Bronchial epithelial cell (primary cell): ENCODE results near the gene SCG3. TPM values are rescaled to one million over a fixed set of nuclear protein-coding genes. Genes with fewer than 3 reads are reported as not detected.

Experiments
- DNase-seq: peaks from one replicate; pipeline ENCODE4 v3.0.0-alpha.2; 2010; ENCODE audit warnings: low read depth
- FAIRE-seq: peaks from 2 replicates; lab custom pipeline; 2011; peaks lifted over from hg19 to GRCh38; lab: Jason Lieb, UNC
- H3K27me3 ChIP-seq: 2 replicates; pipeline ENCODE4 v1.5.1; 2011; ENCODE audit warnings: low read length; ENCODE audit not compliant: control insufficient read depth, insufficient read depth
- H3K36me3 ChIP-seq: 2 replicates; pipeline ENCODE4 v1.5.1; 2011; ENCODE audit warnings: low read length; ENCODE audit not compliant: control insufficient read depth, insufficient read depth
- H3K4me3 ChIP-seq: 2 replicates; pipeline ENCODE4 v1.5.1; 2011; ENCODE audit warnings: mild to moderate bottlenecking, low read depth, low read length, control low read depth
- total RNA-seq: library from RNA; depleted of rRNA; stranded (reverse); fragments of >200 nt; gene quantifications from 2 replicates; pipeline ENCODE4 v1.2.1, GENCODE V29; 2014
- TF ChIP-seq, protein P1 (sequence below): IDR thresholded peaks from 2 replicates; pipeline ENCODE4 v1.5.1; 2011; ENCODE audit warnings: mild to moderate bottlenecking, moderate library complexity, low read length, control low read depth, inconsistent platforms; ENCODE audit not compliant: insufficient read depth, severe bottlenecking

The SCG3 gene
- total RNA-seq, 1 donor from 2014 or later, result not detected

DNA sequence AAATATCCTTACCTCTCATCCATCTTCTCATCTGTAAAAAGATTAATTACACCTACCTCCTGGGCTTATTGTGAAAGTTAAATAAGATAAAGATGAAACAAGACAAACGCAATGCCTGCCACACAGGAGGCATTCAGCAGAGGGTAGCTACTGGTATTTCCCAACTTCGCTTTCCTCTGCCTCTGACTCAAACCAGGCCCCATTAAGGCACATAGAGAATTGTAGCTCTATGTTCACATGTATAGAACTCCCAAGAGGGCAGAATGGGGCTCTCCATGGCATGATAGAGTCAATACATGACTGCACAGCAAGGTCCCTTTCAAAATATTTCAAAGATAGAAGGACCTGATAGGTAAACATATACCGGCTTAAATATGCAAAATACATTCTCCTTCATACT lies 54.8 kb downstream of the SCG3 start:
- TF ChIP-seq, protein P1, sequence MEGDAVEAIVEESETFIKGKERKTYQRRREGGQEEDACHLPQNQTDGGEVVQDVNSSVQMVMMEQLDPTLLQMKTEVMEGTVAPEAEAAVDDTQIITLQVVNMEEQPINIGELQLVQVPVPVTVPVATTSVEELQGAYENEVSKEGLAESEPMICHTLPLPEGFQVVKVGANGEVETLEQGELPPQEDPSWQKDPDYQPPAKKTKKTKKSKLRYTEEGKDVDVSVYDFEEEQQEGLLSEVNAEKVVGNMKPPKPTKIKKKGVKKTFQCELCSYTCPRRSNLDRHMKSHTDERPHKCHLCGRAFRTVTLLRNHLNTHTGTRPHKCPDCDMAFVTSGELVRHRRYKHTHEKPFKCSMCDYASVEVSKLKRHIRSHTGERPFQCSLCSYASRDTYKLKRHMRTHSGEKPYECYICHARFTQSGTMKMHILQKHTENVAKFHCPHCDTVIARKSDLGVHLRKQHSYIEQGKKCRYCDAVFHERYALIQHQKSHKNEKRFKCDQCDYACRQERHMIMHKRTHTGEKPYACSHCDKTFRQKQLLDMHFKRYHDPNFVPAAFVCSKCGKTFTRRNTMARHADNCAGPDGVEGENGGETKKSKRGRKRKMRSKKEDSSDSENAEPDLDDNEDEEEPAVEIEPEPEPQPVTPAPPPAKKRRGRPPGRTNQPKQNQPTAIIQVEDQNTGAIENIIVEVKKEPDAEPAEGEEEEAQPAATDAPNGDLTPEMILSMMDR, result no peak
- H3K36me3 ChIP-seq, result no peaks in the 10 kb centered on the region
- DNase-seq, result peak; percentile 29
- no peak overlapping the region for H3K4me3 ChIP-seq
- no peaks in the 10 kb centered on the region for H3K27me3 ChIP-seq
- no peak for FAIRE-seq

DNA sequence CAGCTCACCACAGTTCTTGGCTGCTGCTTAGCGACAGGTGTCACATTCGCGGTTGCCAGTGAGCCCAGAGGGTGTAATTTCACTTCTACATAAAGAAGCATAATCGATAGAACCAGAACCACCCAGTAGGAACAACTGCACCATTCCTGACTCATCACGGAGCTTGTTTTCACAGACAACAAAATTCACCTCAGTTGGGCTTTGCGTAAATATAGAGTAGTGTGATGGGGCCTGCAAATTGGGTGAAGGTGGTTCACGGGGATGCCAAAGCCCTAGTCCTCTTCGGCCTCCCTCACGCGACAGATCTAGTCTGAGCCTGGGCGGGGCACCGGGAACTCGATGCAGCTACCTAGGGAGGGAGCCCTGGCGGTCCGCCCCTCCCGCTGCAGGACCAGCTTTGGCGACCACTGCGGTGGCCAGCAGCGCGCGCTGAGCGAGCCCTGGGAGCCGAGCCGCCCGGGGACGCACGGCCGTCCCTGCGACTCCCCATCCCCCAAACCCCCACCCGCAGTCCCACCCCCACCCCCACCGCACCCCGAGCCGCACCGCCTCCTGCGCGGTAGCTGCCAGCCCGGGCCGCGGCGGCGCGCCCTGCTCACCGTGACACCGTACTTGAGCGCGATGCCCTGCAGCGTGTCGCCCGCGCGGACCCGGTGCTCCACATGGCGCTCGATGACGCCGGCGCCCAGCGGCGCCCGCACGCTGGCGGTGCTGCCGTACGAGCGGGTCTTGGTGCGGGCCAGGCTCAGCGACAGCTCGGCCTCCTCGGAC lies 55.6 kb downstream of the SCG3 start:
- TF ChIP-seq, protein P1, result no peak
- DNase-seq (no peak), FAIRE-seq (no peak)
- Histone ChIP-seq H3K27me3 (no peaks in the 10 kb centered on the region), H3K36me3 (no peaks in the 10 kb centered on the region), H3K4me3 (peak overlapping the region; percentile 63)

DNA sequence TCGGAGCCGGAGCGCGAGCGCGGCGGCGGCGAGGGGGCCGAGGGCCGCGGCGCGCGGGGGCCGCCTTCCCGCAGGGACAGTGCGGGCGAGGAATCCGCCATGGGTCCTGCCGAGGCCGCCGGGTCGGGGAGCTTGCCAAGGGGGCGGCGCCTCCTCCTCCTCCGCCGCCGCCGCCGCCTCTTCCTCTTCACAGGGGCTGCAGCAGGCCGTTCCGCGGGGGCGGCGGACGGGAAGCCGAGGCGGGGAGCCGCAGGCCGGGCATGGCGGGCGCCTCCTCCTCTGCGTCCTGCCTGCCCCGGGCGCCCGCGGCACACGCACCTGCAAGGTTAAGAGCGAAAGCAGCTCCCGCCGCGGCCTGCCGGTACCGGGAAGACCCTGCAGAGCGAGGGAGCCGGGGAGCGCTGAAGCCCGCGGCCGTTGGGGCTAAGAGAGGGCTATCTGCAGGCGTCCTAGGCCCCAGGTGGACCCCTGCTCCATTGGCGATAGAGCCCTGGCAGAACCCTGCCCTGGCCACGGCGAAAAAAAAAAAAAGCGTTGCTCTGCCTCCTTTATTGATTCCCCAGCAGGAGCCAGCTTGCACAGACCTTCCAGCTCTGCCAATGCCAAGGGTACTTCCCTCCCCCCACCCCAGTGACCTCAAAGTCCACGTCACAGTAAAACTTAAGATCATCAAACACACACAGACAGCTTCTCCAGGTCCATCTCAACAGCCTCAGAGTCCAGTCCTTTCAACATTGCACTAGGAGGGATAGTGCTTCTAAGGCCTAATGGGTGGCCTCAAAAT lies 56.4 kb downstream of the SCG3 start, which contains the start of gene LYSMD2:
TSS of gene LYSMD2 (minus strand) at position 134 of the 784 bp plus-strand sequence. CDS start at position 101, 33 bp downstream.
- FAIRE-seq (no peak), DNase-seq (no peak)
- Histone ChIP-seq H3K36me3 (no peaks in the 10 kb centered on the region), H3K27me3 (no peaks in the 10 kb centered on the region), H3K4me3 (peak within 1 kb of the TSS; percentile 63)
- TF ChIP-seq, protein P1, result no peak

DNA sequence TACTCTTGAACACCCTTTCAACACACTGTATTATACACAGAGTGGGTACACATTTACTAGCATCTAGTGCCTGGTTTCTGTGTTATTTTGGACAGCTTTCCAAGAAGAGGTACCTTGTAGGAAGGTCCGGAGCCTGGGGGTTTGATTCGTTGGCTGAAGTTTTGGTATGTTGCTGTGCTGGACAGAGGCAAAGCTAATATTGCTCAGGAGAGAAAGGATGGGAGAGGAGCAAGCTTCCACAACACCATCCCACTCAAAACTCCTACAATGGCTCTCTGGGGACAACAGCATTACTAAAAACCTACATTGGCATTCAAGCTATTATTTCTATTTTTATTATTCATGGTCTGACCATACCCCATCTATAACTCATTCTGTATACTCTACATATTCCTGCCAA lies 57.2 kb downstream of the SCG3 start:
- FAIRE-seq, result no peak
- Histone ChIP-seq H3K27me3 (no peaks in the 10 kb centered on the region), H3K4me3 (no peak overlapping the region), H3K36me3 (no peaks in the 10 kb centered on the region)
- TF ChIP-seq, protein P1, result no peak
- DNase-seq, result no peak

- TF ChIP-seq, protein P1, result no peak
- FAIRE-seq (no peak), DNase-seq (peak; percentile 97)
- no peaks in the 10 kb centered on the region for H3K27me3 ChIP-seq
- H3K36me3 ChIP-seq, result no peaks in the 10 kb centered on the region
- no peak overlapping the region for H3K4me3 ChIP-seq
Observed at GRCh38 chr15:51739061-51739712, 57.9 kb downstream of the SCG3 start.
